Stimulated activated CD8-positive, alpha-beta memory T cell treated with anti-CD3 and anti-CD28 coated beads, Interleukin-15, amount 100 ng/mL, for 4 hours (primary cell): ENCODE measurements around the gene CUL4B.
"Not testable (repeated sequence)": the region's sequence is repeated elsewhere in the genome, so short reads cannot be mapped to it uniquely, and the experiment has no call there.

Experiments
- DNase-seq, 2 donors: peaks; one replicate each; pipeline ENCODE4 v3.0.0-alpha.2; 2020; ENCODE audit warnings: low read depth in 2 of 2

CUL4B gene

DNA sequence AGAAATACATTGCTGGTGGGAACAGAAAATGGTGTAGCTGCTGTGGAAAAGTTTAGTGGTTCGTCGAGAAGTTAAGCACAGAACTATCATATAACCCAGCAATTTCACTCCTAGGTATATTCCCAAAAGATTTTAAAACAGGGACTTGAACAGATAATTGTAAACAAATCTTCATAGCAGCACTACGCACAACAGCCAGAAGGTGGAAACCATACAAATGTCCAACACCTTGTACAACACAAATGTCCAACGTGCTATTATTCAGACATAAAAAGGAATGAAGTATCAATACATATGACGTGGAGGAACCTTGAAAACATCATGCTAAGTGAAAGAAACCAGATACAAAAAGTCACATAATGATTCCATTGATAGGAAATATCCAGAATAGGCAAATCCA, 37.9 kb downstream of the CUL4B start:
- no peak for DNase-seq

DNA sequence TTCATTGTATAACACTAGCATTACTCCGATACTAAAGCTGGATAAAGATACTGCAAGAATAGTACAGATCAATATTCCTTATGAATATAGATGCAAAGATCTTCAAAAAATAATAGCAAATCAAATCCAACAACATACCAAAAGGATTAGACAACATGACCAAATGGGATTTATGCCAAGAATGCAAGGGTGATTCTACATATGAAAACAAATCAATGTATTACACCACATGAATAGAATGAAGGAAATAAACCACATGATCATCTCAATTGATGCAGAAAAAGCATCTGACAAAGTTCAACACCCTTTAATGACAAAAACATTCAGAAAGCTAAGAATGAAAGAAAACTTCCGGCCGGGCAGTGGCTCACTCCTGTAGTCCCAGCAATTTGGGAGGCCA, 42.8 kb downstream of the CUL4B start:
- DNase-seq, result no peak

DNA sequence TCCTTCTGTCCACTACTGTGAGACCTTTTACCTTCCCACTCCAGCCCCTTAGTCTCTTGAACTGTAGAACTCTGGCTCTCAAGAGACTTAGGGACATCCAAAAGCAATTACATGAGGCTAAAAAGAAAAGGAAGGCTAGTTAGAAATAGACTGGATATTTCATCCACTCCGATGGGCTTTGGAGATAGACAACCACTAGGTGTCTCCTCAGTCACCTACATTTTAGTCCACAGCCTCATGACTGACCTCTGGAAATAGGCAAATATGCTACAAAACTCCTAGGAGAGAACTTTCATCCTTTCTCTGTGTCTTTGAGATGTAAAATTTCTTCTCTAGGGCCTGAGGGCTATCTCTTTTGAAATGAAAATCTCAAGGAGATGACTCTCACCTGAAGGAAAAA, 46.5 kb downstream of the CUL4B start:
- no peak for DNase-seq

DNA sequence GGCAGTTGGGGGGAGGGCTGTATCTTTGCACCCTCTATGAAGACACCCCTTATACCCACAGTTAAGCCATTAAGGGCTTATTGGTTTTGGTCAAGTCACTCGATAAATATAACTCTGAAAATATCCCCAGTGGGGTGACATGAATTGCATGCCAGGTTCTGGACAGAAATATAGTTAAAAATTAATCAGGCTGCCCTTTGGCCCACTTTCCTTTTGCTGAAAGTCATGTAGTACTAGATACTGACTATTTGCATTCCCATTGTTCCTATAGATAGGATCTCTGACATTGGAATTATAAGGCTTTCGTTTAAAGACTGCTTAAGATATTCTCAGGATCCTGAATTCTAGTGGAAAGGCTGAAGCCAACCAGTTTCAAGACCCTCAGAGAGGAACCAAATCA, 48.1 kb downstream of the CUL4B start:
- no peak for DNase-seq

DNA sequence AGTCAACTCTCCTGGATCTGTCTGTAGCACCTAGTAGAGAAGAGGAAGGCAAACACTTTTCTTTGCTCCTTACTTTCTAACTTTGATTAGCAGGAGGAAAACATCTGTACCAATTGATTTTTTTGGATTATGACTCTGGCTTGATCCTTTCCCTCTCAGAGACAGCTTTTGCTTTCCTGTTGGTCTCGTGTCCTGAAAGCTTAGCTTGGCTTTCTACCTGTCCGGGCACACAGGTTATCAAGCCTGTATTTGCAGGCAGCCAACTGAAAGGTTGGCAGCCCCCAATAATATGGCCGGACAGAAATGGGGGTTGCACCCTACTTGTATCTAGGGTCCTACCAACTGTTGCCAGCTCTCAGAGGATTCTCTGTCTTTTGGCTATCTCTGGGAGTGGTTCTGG, 48.5 kb downstream of the CUL4B start:
- DNase-seq, result no peak

DNA sequence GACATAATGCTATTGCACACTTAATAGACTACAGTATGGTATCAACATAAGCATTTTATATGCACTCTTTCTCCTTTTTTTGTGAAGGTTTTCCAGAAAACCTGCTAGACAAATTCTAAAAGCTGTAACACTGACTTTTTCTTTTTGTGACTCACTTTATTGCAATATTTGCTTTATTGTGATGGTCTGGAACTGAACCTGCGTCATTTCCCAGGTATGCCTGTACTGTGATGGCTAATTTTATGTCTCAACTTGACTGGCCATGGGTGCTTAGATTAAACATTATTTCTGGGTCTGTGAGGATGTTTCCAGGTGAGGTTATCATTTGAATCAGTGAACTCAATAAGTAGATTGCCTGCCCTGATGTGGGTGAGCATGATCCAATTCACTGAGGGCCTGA, 56.2 kb downstream of the CUL4B start:
- no peak for DNase-seq

DNA sequence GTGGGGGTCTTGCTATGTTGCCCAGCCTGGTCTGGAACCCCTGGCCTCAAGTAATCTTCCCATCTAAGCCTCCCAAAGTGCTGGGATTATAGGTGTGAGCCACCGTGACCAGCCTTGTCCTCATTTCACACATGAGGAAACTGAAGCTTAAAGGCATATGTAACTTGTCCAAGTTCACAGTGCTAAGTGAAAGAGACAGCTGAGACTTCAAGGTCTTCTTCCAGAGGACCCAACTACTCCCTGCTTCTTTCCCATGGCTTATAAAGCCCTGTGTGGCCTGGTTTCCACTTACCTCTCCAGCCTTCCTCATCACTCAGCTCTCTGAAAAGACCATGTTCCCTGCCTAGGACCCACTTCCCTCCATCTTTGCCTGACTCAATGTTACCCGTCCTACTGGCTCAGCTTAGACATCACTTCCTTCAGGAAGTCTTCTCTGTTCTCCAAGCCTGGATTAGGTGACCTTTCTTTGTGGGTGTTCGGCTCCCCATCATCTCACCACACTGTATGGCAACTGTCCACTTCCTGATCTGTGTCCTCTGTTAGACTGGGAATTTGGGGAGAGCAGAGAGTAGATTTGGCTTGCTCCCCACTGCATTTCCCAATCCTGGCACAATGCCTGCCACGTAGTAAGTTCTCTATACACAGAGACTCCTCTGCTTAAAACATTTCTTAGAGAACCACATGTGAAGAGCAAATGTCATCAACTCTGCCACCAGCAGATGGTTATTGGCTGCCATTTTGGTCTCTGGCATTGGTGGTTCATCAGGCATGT, 61.3 kb downstream of the CUL4B start:
- no peak for DNase-seq

DNA sequence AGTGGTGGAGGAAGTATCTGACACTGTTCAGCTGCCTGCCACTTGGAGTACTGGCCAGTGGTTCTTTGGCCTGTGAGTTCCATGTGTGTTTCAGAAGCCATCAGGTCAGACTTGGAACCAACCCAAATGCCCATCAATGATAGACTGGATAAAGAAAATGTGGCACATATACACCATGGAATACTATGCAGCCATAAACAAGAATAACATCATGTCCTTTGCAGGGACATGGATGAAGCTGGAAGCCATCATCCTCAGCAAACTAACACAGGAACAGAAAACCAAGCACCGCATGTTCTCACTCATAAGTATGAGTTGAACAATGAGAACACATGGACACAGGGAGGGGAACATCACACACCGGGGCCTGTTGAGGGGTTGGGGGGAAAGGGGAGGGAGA, 70.6 kb downstream of the CUL4B start:
- not testable (repeated sequence) for DNase-seq

DNA sequence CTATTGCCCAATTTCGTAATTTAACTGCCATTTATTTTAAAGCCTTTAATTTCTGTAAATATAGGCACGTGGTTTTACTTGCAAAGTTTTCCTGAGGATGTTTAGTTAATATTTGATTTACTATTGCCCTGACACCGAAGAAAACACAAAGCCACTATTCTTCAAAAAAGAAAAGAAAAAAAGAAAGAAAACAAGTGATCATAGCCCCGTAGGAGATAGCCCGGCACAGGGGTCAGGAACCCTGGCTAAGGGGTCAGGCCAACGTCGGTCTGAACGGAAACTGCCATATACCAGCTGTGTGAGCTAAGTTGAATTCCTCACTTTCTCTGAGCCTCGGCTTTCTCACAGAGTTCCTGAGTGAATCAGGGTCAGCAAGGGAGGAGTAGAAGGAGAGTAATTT, 74.0 kb downstream of the CUL4B start:
- no peak for DNase-seq

DNA sequence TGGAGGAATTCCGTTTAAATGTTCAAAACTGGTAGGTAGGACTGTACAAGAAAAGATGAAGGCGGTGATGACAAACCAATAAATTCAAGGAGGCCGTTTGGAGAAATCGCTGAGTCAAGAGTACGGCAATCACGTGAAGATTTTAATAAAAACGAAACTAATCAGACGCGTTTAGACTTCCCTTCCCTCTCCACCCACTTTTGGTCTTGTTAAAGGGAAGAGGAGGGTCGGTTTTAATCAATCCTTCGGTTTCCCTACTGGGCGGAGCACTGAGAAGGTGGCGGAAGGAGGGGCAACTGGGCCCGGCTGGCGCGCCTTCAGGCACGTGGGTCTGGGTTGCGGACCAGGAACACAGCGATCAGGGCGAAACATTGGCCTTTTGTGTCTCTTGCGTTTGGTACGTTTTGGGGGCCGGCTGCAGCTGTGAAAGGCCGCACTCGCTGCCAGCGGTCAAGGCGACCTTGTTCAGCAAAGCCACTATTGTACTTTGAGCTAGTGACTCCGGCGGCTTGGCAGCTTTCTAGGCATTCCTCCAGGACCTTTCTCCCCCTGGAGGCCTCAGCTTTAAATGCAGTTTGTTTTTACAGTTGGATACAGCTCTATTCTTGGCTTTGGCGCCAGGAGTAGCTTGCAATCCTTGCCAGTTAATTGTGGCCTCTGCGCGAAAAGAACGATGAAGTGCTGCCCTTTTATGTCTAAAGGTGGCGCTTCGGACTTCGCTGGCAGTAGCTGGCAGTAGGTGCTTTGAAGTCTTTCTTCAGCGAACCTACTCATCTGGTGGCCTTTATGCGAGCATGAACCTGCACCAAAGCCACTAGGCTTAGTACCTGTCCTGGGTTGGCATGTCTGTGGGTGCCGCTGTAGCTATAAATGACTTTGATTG, 74.9 kb downstream of the CUL4B start:
- peak; percentile 22 to 24 for DNase-seq

DNA sequence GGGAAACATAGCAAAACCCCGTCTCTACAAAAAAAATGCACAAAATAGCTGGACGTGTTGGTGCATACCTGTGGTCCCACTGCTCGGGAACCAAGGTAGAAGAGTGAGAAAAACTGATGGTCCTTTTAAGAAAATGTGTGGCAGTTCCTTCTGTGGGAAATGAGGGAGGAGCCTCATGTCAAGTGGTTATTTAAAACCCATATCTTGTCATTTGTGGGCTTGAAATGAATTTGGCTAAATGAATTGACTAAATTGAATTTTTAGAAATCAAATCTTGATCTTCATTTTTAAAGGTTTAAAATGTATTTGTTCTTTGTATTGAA, 75.5 kb downstream of the CUL4B start:
- no peak for DNase-seq

DNA sequence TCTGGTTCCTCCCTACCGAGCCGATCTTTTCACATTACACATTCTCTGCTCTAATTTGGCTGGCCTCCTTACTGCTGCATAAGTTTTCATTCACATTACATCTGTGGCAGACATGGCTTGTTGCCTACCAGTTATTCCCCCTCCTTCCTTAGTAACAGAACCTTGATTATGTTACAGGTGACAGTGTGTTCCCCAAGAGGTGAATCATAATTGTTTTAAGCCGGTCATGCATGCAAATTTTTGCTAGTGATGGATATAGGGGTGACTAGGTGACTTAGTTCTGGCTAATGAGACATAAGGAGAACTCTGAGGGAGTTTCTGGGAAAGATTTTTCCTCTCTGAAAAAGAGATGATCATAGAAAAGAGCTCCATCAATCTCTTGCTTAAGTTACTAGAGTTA, 83.3 kb downstream of the CUL4B start:
- no peak for DNase-seq

DNA sequence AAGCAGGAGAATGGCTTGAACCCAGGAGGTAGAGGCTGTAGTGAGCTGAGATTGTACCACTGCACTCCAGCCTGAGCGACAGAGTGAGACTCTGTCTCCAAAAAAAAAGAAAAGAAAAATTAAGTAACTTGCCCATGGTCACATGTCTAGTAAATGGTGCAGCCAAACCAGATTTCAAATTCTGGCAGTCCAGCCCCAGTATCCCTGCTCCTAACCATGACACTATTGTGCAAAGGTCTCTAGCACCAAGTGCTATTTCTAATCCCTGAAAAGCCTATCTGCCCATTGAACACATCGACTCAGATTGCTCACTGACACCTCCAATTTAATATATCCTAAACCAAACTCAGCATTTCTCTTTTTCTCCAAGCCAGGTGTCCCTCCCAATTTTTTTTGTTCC, 84.0 kb downstream of the CUL4B start:
- DNase-seq, result no peak

DNA sequence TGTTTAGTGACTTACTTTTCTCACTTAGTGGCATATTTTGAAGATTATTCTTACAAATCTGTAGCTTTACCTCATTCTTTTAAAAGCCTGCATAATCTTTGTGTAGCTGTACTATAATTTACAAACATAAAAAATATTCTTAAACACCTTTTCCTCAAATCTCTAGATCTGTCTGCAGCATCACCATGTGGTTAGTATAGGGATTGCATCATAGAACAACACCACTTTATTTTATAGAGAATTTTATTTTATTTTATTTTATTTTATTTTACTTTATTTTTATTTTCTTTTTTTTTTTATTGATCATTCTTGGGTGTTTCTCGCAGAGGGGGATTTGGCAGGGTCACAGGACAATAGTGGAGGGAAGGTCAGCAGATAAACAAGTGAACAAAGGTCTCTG, 85.3 kb downstream of the CUL4B start:
- DNase-seq, result not testable (repeated sequence)
